ENCODE data around the gene PAXIP1.

Gene PAXIP1

GRCh38 chr7:154953006-154953684 lies 49.8 kb downstream of the PAXIP1 start:
- Histone ChIP-seq H3K4me3 (ENCODE audit: low read depth, low read length) (no peak overlapping the region), H3K27me3 (replicated peaks) (no peaks in the 10 kb centered on the region), H3K27ac (no peak overlapping the region), H3K36me3 (replicated peaks) (peaks cover 6% of the 10 kb centered on the region)
- DNase-seq, result peak; percentile 12
- peak; percentile 84 for TF ChIP-seq CTCF (IDR thresholded peaks at IDR 0.05; ENCODE audit: low read depth, low read length, missing control alignments)
- in situ Hi-C loops (cut with HindIII; ENCODE audit: low pct_ligation_motif_present, low sequenced_read_pairs), result no loop called here

- DNase-seq, result no peak
- no peak overlapping the region for H3K4me3 ChIP-seq (ENCODE audit: low read depth, low read length)
- in situ Hi-C loops (cut with HindIII; ENCODE audit: low pct_ligation_motif_present, low sequenced_read_pairs), result no loop called here
- H3K36me3 ChIP-seq (replicated peaks), result peaks cover 11% of the 10 kb centered on the region
- TF ChIP-seq CTCF (IDR thresholded peaks at IDR 0.05; ENCODE audit: low read depth, low read length, missing control alignments), result no peak
- no peak overlapping the region for H3K27ac ChIP-seq
- no peaks in the 10 kb centered on the region for H3K27me3 ChIP-seq (replicated peaks)
These were observed 52.0 kb downstream of the PAXIP1 start for GRCh38 chr7:154950960-154951359.

GRCh38 chr7:154947604-154948003 lies 55.3 kb downstream of the PAXIP1 start:
- TF ChIP-seq CTCF (IDR thresholded peaks at IDR 0.05; ENCODE audit: low read depth, low read length, missing control alignments), result peak; percentile 9
- Histone ChIP-seq H3K27ac (no peak overlapping the region), H3K27me3 (replicated peaks) (no peaks in the 10 kb centered on the region), H3K4me3 (ENCODE audit: low read depth, low read length) (no peak overlapping the region), H3K36me3 (replicated peaks) (peaks cover 16% of the 10 kb centered on the region)
- in situ Hi-C loops (cut with HindIII; ENCODE audit: low pct_ligation_motif_present, low sequenced_read_pairs), result loop anchor here (25.0 kb wide), 1 partner anchor 390 kb away; no protein-coding TSS in a partner anchor
- no peak for DNase-seq

GRCh38 chr7:154946166-154946565 lies 56.8 kb downstream of the PAXIP1 start:
- no peaks in the 10 kb centered on the region for H3K27me3 ChIP-seq (replicated peaks)
- TF ChIP-seq CTCF (IDR thresholded peaks at IDR 0.05; ENCODE audit: low read depth, low read length, missing control alignments), result no peak
- H3K36me3 ChIP-seq (replicated peaks), result peaks cover 13% of the 10 kb centered on the region
- in situ Hi-C loops (cut with HindIII; ENCODE audit: low pct_ligation_motif_present, low sequenced_read_pairs), result loop anchor here (25.0 kb wide), 1 partner anchor 391 kb away; no protein-coding TSS in a partner anchor
- H3K4me3 ChIP-seq (ENCODE audit: low read depth, low read length), result no peak overlapping the region
- DNase-seq, result no peak
- no peak overlapping the region for H3K27ac ChIP-seq

DNA sequence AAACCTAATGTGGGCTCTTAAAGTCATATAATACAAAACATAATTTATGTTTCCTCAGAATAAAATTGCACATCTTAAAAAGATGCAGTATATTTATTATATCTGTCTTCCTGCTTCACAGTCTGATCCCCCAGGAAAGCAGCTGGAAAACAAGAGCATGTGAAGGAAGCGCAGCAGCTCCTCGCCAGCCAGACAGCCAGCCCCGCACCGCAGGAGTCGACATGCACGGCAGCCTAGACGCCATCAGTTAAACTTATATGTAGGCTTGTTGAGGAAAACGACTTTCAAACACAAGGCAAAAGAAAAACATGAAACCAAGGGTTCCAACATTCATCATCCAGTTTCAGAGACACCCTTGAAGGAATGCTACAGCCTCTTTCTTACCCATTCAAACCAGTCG lies 59.0 kb downstream of the PAXIP1 start:
- no peak overlapping the region for H3K4me3 ChIP-seq (ENCODE audit: low read depth, low read length)
- in situ Hi-C loops (cut with HindIII; ENCODE audit: low pct_ligation_motif_present, low sequenced_read_pairs), result loop anchor here (25.0 kb wide), 1 partner anchor 393 kb away; no protein-coding TSS in a partner anchor

More for the DNA sequence above, 59.0 kb downstream of the PAXIP1 start:
- TF ChIP-seq CTCF (IDR thresholded peaks at IDR 0.05; ENCODE audit: low read depth, low read length, missing control alignments), result no peak
- H3K27me3 ChIP-seq (replicated peaks), result no peaks in the 10 kb centered on the region
- H3K36me3 ChIP-seq (replicated peaks), result peaks cover 13% of the 10 kb centered on the region
- DNase-seq, result no peak
- no peak overlapping the region for H3K27ac ChIP-seq
